ENCODE data around the gene FOXL2.
A peak's percentile ranks its signal among the peaks of the same experiment; 100 is the strongest.

The FOXL2 gene

DNA sequence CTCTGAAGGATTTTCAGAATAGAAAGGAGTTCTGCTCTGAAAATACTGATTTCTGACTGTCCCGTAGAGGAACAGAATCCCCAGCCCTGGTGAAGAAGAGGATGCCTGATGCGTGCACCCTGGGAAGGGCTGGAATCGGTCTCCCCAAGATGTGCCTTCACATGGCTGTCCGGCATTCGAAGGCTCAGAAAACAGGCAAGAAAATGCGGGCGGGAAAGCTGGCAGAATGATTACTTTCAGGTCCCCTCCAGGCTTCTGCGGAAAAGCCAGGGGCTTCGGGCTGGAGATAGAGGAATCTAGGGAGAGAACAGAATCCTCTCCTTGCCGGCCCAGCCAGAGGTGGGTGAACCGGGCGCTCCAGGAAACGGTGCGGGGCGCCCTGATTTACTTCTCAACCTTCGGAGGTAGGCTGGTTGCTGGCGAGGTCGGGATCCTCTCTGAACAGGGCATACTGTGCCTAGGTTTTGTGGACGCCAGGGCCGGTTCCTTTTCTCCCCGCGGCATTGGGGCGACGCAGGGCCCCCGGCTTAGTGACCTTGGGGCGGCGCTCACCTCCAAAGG, 2.6 kb upstream of the FOXL2 start:
- Histone ChIP-seq H3K27me3 (replicated peaks) (peaks cover 71% of the 10 kb centered on the region), H3K4me3 (ENCODE audit: low read depth, low read length) (peak overlapping the region; percentile 32), H3K27ac (no peak overlapping the region), H3K36me3 (replicated peaks) (no peaks in the 10 kb centered on the region)
- in situ Hi-C loops (cut with HindIII; ENCODE audit: low pct_ligation_motif_present, low sequenced_read_pairs): loop anchor here (25.0 kb wide), 1 partner anchor 363 kb away; no protein-coding TSS in a partner anchor
- TF ChIP-seq, protein P1, sequence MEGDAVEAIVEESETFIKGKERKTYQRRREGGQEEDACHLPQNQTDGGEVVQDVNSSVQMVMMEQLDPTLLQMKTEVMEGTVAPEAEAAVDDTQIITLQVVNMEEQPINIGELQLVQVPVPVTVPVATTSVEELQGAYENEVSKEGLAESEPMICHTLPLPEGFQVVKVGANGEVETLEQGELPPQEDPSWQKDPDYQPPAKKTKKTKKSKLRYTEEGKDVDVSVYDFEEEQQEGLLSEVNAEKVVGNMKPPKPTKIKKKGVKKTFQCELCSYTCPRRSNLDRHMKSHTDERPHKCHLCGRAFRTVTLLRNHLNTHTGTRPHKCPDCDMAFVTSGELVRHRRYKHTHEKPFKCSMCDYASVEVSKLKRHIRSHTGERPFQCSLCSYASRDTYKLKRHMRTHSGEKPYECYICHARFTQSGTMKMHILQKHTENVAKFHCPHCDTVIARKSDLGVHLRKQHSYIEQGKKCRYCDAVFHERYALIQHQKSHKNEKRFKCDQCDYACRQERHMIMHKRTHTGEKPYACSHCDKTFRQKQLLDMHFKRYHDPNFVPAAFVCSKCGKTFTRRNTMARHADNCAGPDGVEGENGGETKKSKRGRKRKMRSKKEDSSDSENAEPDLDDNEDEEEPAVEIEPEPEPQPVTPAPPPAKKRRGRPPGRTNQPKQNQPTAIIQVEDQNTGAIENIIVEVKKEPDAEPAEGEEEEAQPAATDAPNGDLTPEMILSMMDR (IDR thresholded peaks at IDR 0.05; ENCODE audit: low read depth, low read length, missing control alignments): no peak
- no peak for DNase-seq

- DNase-seq: no peak
- Histone ChIP-seq H3K27me3 (replicated peaks) (peaks cover 71% of the 10 kb centered on the region), H3K27ac (no peak overlapping the region), H3K36me3 (replicated peaks) (no peaks in the 10 kb centered on the region), H3K4me3 (ENCODE audit: low read depth, low read length) (no peak overlapping the region)
- in situ Hi-C loops (cut with HindIII; ENCODE audit: low pct_ligation_motif_present, low sequenced_read_pairs): loop anchor here (25.0 kb wide), 1 partner anchor 363 kb away; no protein-coding TSS in a partner anchor
- TF ChIP-seq, protein P1 (IDR thresholded peaks at IDR 0.05; ENCODE audit: low read depth, low read length, missing control alignments): no peak
These were observed 2.1 kb upstream of the FOXL2 start for GRCh38 chr3:138949002-138949418.

- peaks cover 74% of the 10 kb centered on the region for H3K27me3 ChIP-seq (replicated peaks)
- H3K4me3 ChIP-seq (ENCODE audit: low read depth, low read length): no peak overlapping the region
- no peak for DNase-seq
- H3K27ac ChIP-seq: no peak overlapping the region
- TF ChIP-seq, protein P1 (IDR thresholded peaks at IDR 0.05; ENCODE audit: low read depth, low read length, missing control alignments): no peak
- in situ Hi-C loops (cut with HindIII; ENCODE audit: low pct_ligation_motif_present, low sequenced_read_pairs): loop anchor here (25.0 kb wide), 1 partner anchor 364 kb away; no protein-coding TSS in a partner anchor
- H3K36me3 ChIP-seq (replicated peaks): no peaks in the 10 kb centered on the region
These were observed 1.5 kb upstream of the FOXL2 start for GRCh38 chr3:138948371-138949001.

DNA sequence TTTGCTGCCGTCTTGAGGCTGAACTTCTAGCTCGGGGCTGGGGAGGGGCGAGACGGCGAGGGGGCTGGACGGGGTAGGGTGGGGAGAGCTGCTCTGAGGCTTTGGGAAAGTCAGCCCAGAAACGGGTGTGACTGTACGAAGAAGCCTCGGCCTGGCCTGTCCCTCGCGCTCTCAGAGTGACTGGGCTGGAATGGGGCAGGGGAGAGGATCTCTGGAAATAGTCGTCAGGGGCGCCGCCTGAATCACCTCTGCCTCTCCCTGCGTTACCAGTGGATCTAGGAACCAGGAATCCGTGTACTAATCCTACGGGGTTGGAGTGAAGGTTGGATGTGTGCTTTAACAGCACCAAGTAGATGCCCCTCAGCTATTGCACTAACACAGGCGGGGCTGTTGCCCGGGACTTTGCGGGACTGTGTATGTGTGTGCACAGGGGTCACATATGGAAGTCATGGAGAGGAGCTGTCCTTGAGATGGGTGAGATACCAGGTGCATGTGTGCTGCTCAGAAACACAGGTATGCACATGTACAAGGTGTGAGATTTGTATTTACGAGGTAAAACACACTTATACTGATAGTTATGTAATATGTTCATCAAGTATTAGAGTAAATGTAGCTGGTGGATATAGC, 671 bp upstream of the FOXL2 start:
- TF ChIP-seq, protein P1 (IDR thresholded peaks at IDR 0.05; ENCODE audit: low read depth, low read length, missing control alignments): no peak
- in situ Hi-C loops (cut with HindIII; ENCODE audit: low pct_ligation_motif_present, low sequenced_read_pairs): loop anchor here (25.0 kb wide), 1 partner anchor 365 kb away; no protein-coding TSS in a partner anchor
- H3K36me3 ChIP-seq (replicated peaks): no peaks in the 10 kb centered on the region
- H3K27me3 ChIP-seq (replicated peaks): peaks cover 83% of the 10 kb centered on the region
- no peak for DNase-seq
- no peak overlapping the region for H3K27ac ChIP-seq
- peak overlapping the region; percentile 46 for H3K4me3 ChIP-seq (ENCODE audit: low read depth, low read length)

GRCh38 chr3:138945709-138946662, 951 bp downstream of the FOXL2 start:
- Histone ChIP-seq H3K27ac (no peak overlapping the region), H3K36me3 (replicated peaks) (no peaks in the 10 kb centered on the region), H3K4me3 (ENCODE audit: low read depth, low read length) (peak overlapping the region; percentile 46), H3K27me3 (replicated peaks) (peaks cover 94% of the 10 kb centered on the region)
- DNase-seq: no peak
- in situ Hi-C loops (cut with HindIII; ENCODE audit: low pct_ligation_motif_present, low sequenced_read_pairs): loop anchor here (25.0 kb wide), 1 partner anchor 366 kb away; no protein-coding TSS in a partner anchor
- TF ChIP-seq, protein P1 (IDR thresholded peaks at IDR 0.05; ENCODE audit: low read depth, low read length, missing control alignments): peak; percentile 48

Measured in brain microvascular endothelial cell (primary cell).